B cell (primary cell): ENCODE data around the gene QRICH1. TPM values are rescaled to one million over a fixed set of nuclear protein-coding genes. Genes with fewer than 3 reads are reported as not detected.

Experiments used
- ATAC-seq: fragments of 200-7000 bp; cut with Tn5 transposase; one replicate; pipeline ENCODE4 v1.10.0; 2021; ENCODE audit warnings: low read depth, mild to moderate bottlenecking, moderate number of reproducible peaks, moderate library complexity
- CTCF ChIA-PET: fragments of 350-600 bp; sonication (Branson Sonifier 250); formaldehyde crosslinking; loops from one replicate; lab custom pipeline; 2021; ENCODE audit warnings: antibody characterized with exemption, inconsistent platforms; lab: Charles Lee
- POLR2A ChIA-PET: fragments of 350-600 bp; sonication (Branson Sonifier 250); formaldehyde crosslinking; loops from one replicate; lab custom pipeline; 2021; ENCODE audit warnings: antibody characterized with exemption; lab: Charles Lee
- DNase-seq: peaks from one replicate; pipeline ENCODE4 v3.0.0; 2013
- H2AFZ ChIP-seq: 2 replicates; pipeline ENCODE4 v1.6.1; 2012; ENCODE audit warnings: mild to moderate bottlenecking, low read depth, low read length; ENCODE audit not compliant: insufficient read depth, poor library complexity, severe bottlenecking
- H3K27ac ChIP-seq, 2 donors: 1 replicate in 1 of 2; 2 replicates in 1 of 2; pipeline ENCODE4 v1.5.1; 2012 to 2013; ENCODE audit warnings: low read length in 2 of 2, mild to moderate bottlenecking in 2 of 2, moderate library complexity in 1 of 2
- H3K27me3 ChIP-seq, 4 experiments: fragments of 200-600 bp in 1 of 4; sonication (generic) in 1 of 4; replicated peaks in 1 of 4; 1 replicate in 2 of 4; 2 replicates in 2 of 4; pipeline versions ENCODE4 v1.6.1 to v1.7.0; 2013 to 2016; ENCODE audit warnings: low read length in 3 of 4, mild to moderate bottlenecking in 2 of 4, mixed read lengths in 1 of 4, moderate library complexity in 1 of 4; ENCODE audit not compliant: insufficient read depth in 4 of 4, control insufficient read depth in 3 of 4; ENCODE audit errors: control extremely low read depth in 1 of 4
- H3K36me3 ChIP-seq, 2 experiments: replicated peaks in 1 of 2; 1 replicate in 1 of 2; 2 replicates in 1 of 2; pipeline versions ENCODE4 v1.6.1 to v1.7.1; 2013; ENCODE audit warnings: low read length in 1 of 2; ENCODE audit not compliant: insufficient read depth in 2 of 2, control insufficient read depth in 1 of 2; ENCODE audit errors: control extremely low read depth in 1 of 2, extremely low read depth in 1 of 2
- H3K4me1 ChIP-seq, 2 donors: fragments of 200-600 bp in 1 of 2; sonication (generic) in 1 of 2; 1 replicate in 1 of 2; 2 replicates in 1 of 2; pipeline versions ENCODE4 v1.5.1 to v1.6.1; 2013 to 2017; ENCODE audit warnings: low read length in 2 of 2; ENCODE audit not compliant: control insufficient read depth in 2 of 2, insufficient read depth in 2 of 2
- H3K4me2 ChIP-seq: replicated peaks from 2 replicates; pipeline ENCODE3; 2012; ENCODE audit warnings: mild to moderate bottlenecking, low read depth, low read length; ENCODE audit not compliant: poor library complexity, severe bottlenecking
- H3K4me3 ChIP-seq, 5 experiments: fragments of 200-600 bp in 1 of 5; sonication (generic) in 1 of 5; 1 replicate in 3 of 5; 2 replicates in 2 of 5; pipeline versions ENCODE4 v1.5.1 to v1.7.0; 2011 to 2016; ENCODE audit warnings: low read length in 4 of 5, mild to moderate bottlenecking in 4 of 5, low read depth in 2 of 5, control low read depth in 1 of 5, moderate library complexity in 1 of 5; ENCODE audit not compliant: insufficient read depth in 1 of 5; ENCODE audit errors: control extremely low read depth in 1 of 5, extremely low read depth in 1 of 5
- H3K79me2 ChIP-seq: fragments of 200-600 bp; sonication (generic); one replicate; pipeline ENCODE4 v1.6.0; 2016; ENCODE audit warnings: low read length; ENCODE audit not compliant: control insufficient read depth, insufficient read depth
- H3K9ac ChIP-seq: fragments of 200-600 bp; sonication (generic); 2 replicates; pipeline ENCODE4 v1.6.1; 2017; ENCODE audit warnings: mild to moderate bottlenecking, low read length, moderate library complexity
- H3K9me3 ChIP-seq, 3 donors: one replicate each; pipeline versions ENCODE4 v1.6.1 to v1.7.1; 2013; ENCODE audit warnings: low read length in 2 of 3; ENCODE audit not compliant: control insufficient read depth in 2 of 3, insufficient read depth in 1 of 3; ENCODE audit errors: control extremely low read depth in 1 of 3
- H4K20me1 ChIP-seq: 2 replicates; pipeline ENCODE4 v1.6.0; 2012; ENCODE audit warnings: mild to moderate bottlenecking, low read length; ENCODE audit not compliant: insufficient read depth, control insufficient read depth, poor library complexity, severe bottlenecking
- H3K27ac Mint-ChIP-seq: one replicate; pipeline ENCODE4 v1.8.0; 2021; ENCODE audit warnings: mixed read lengths
- H3K27me3 Mint-ChIP-seq: one replicate; pipeline ENCODE4 v1.8.0; 2021; ENCODE audit warnings: mixed read lengths
- H3K4me1 Mint-ChIP-seq: one replicate; pipeline ENCODE4 v1.8.0; 2021; ENCODE audit warnings: mixed read lengths
- H3K4me3 Mint-ChIP-seq: one replicate; pipeline ENCODE4 v1.8.0; 2021; ENCODE audit warnings: mixed read lengths
- H3K9me3 Mint-ChIP-seq: one replicate; pipeline ENCODE4 v1.8.0; 2022; ENCODE audit warnings: mixed read lengths; ENCODE audit not compliant: insufficient read depth
- EZH2 ChIP-seq: IDR thresholded peaks from 2 replicates; pipeline ENCODE4 v1.6.1; 2012; ENCODE audit warnings: borderline replicate concordance, low read depth, mild to moderate bottlenecking, moderate library complexity, low read length; ENCODE audit not compliant: insufficient read depth, poor library complexity, severe bottlenecking
- WGBS: methylation state at CpG from one replicate; pipeline ENCODE4 v1.1.5; 2013; ENCODE audit warnings: missing lambda C conversion rate; ENCODE audit not compliant: insufficient coverage; 5-methylcytosine and 5-hydroxymethylcytosine counted together
- intact Hi-C: fragments of 100-400 bp; cut with micrococcal nuclease; formaldehyde crosslinking; loops from one replicate; pipeline ENCODE4 v1.10.0; 2022
- polyA plus RNA-seq: library from polyadenylated mRNA; depleted of rRNA; stranded (reverse); fragments of >200 nt; gene quantifications from 2 replicates; pipeline ENCODE4 v1.2.3, GENCODE V29; 2012
- total RNA-seq, 2 donors: library from RNA; stranded (reverse); fragments of 120-200 nt in 1 of 2; gene quantifications; 1 replicate in 1 of 2; 2 replicates in 1 of 2; pipeline versions ENCODE4 v1.2.3 to v1.2.4, GENCODE V29; 2013 to 2022
- TF ChIP-seq, protein P1 (sequence below): fragments of 200-600 bp; IDR thresholded peaks from one replicate; pipeline ENCODE4 v1.8.0; 2022; ENCODE audit warnings: antibody characterized with exemption, mild to moderate bottlenecking

QRICH1 gene
- total and polyA plus RNA-seq, 2 donors (not counting 1 experiment from before 2014, with no cell fraction given) = 179 to 187 TPM

DNA sequence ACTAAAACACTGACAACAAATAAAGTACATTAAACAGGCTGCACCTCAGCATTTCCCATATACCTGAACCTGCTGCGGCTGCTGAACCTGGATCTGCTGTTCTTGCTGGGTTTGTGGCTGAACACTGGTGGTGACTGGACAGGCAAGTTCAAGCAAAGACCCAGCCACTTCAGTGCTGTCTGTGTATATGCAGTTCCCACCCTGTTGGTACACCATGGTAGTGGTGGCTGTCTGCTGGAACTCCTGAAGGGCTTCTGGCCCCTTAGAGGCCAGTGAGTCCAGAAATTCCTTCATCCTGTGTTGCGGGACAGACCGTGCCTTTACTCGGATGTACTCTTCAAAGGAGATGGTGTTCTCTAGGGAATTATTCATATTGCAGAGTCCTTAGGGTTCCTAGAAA, 17.2 kb downstream of the QRICH1 start:
- Histone ChIP-seq H3K36me3 (peaks cover 12 to 63% of the 10 kb centered on the region in 2 experiments), H3K27ac (no peak overlapping the region), H3K9me3 (no peaks in the 10 kb centered on the region), H3K79me2 (peaks cover 98% of the 10 kb centered on the region), H3K9ac (no peak overlapping the region), H3K27me3 (no peaks in the 10 kb centered on the region), H3K4me1 (no peaks in the 10 kb centered on the region), H3K4me3 (no peak overlapping the region), H2AFZ (no peak overlapping the region), H3K4me2 (no peak overlapping the region), H4K20me1 (peaks cover 73% of the 10 kb centered on the region)
- WGBS = 100% methylated on average over 2 of the region's 4 CpGs
- TF ChIP-seq, protein P1, sequence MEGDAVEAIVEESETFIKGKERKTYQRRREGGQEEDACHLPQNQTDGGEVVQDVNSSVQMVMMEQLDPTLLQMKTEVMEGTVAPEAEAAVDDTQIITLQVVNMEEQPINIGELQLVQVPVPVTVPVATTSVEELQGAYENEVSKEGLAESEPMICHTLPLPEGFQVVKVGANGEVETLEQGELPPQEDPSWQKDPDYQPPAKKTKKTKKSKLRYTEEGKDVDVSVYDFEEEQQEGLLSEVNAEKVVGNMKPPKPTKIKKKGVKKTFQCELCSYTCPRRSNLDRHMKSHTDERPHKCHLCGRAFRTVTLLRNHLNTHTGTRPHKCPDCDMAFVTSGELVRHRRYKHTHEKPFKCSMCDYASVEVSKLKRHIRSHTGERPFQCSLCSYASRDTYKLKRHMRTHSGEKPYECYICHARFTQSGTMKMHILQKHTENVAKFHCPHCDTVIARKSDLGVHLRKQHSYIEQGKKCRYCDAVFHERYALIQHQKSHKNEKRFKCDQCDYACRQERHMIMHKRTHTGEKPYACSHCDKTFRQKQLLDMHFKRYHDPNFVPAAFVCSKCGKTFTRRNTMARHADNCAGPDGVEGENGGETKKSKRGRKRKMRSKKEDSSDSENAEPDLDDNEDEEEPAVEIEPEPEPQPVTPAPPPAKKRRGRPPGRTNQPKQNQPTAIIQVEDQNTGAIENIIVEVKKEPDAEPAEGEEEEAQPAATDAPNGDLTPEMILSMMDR = no peak
- no peak for TF ChIP-seq EZH2
- no peak overlapping the region for H3K4me3 Mint-ChIP-seq
- ChIA-PET CTCF (no interaction called here), POLR2A (no interaction called here)
- no peaks in the 10 kb centered on the region for H3K9me3 Mint-ChIP-seq
- ATAC-seq (no peak), DNase-seq (no peak)
- intact Hi-C loops = no loop called here
- H3K4me1 Mint-ChIP-seq = peaks cover 8% of the 10 kb centered on the region
- H3K27me3 Mint-ChIP-seq = no peaks in the 10 kb centered on the region
- H3K27ac Mint-ChIP-seq = no peak overlapping the region

DNA sequence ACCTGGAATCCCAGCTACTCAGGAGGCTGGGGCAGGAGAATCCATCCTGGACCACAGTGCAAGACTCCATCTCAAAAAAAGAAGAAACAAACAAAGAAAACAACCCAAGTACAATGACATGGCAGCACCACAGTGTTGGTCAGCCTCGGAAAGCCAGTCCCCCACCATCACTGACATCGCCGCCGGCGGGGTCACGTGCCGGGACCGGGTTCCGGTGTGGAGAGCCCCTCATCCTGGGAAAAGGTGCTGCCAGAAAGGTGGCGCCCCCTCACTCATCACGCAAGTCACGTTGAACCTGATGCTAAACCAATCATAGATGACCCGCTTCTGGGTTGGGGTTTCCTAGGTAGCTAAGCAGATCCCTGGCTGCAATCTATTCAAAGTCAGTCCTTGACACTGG, 17.8 kb downstream of the QRICH1 start:
- Mint-ChIP-seq H3K4me1 (peaks cover 8% of the 10 kb centered on the region), H3K9me3 (no peaks in the 10 kb centered on the region), H3K27ac (no peak overlapping the region), H3K27me3 (no peaks in the 10 kb centered on the region), H3K4me3 (no peak overlapping the region)
- Histone ChIP-seq H4K20me1 (peaks cover 68% of the 10 kb centered on the region), H2AFZ (no peak overlapping the region), H3K27ac (no peak overlapping the region), H3K4me3 (no peak overlapping the region), H3K36me3 (peaks cover 12 to 68% of the 10 kb centered on the region in 2 experiments), H3K79me2 (peaks cover 98% of the 10 kb centered on the region), H3K9me3 (no peaks in the 10 kb centered on the region), H3K9ac (no peak overlapping the region), H3K4me2 (no peak overlapping the region), H3K4me1 (no peaks in the 10 kb centered on the region), H3K27me3 (no peaks in the 10 kb centered on the region)
- intact Hi-C loops = no loop called here
- ATAC-seq (no peak), DNase-seq (no peak)
- TF ChIP-seq, protein P1 = no peak
- no peak for TF ChIP-seq EZH2
- CTCF ChIA-PET = no interaction called here
- 98% methylated on average over 8 of the region's 13 CpGs for WGBS
- POLR2A ChIA-PET = no interaction called here
